Measurements from ENCODE around the gene STPG1.

- TF ChIP-seq GATA2 (IDR thresholded peaks at IDR 0.05; ENCODE audit: low read depth, low read length): no peak
- no peak for TF ChIP-seq GATA3 (IDR thresholded peaks at IDR 0.05; ENCODE audit: low read depth, low read length)
Observed at GRCh38 chr1:24392604-24392946, 21.0 kb downstream of the STPG1 start.
